Left ventricle myocardium inferior (tissue), 1 donor: ENCODE results near the gene MAN1B1. TPM values are rescaled to one million over a fixed set of nuclear protein-coding genes. Genes with fewer than 3 reads are reported as not detected.

ENCODE experiments used
- DNase-seq: peaks from one replicate; pipeline ENCODE4 v3.0.0-alpha.2; 2020
- H3K27ac ChIP-seq: fragments of 200-600 bp; replicated peaks from 2 replicates; pipeline ENCODE4 v1.8.0; 2021
- H3K27me3 ChIP-seq: fragments of 200-600 bp; 2 replicates; pipeline ENCODE4 v1.8.0; 2021; ENCODE audit warnings: low read depth
- H3K36me3 ChIP-seq: fragments of 200-600 bp; 2 replicates; pipeline ENCODE4 v1.8.0; 2021
- H3K4me1 ChIP-seq: fragments of 200-600 bp; 2 replicates; pipeline ENCODE4 v1.8.0; 2021
- H3K4me3 ChIP-seq: fragments of 200-600 bp; 2 replicates; pipeline ENCODE4 v1.8.0; 2021; ENCODE audit warnings: mild to moderate bottlenecking, moderate library complexity
- H3K9me3 ChIP-seq: fragments of 200-600 bp; replicated peaks from 2 replicates; pipeline ENCODE4 v1.8.0; 2021
- CTCF ChIP-seq: fragments of 200-600 bp; IDR thresholded peaks from 2 replicates; pipeline ENCODE4 v1.8.0; 2021; ENCODE audit warnings: antibody characterized with exemption, mild to moderate bottlenecking, borderline replicate concordance
- intact Hi-C: fragments of 100-400 bp; cut with micrococcal nuclease; formaldehyde crosslinking; loops from one replicate; pipeline ENCODE4 v1.11.0; 2022
- total RNA-seq: library from RNA; stranded (reverse); fragmentation: NEBNext Ultra II Directional; extraction: Animal tissue kit (Norgen Biotek cat#: 25700); gene quantifications from one replicate; pipeline ENCODE4 v1.2.1, GENCODE V29; 2021
- donor health status: DM: no; HTN: yes; CAD: no; lungs with severe emphysema.

Gene MAN1B1
- total RNA-seq, 1 donor from 2014 or later, result 20.6 TPM

GRCh38 chr9:137050570-137050969, 36.2 kb upstream of the MAN1B1 start:
- Histone ChIP-seq H3K36me3 (no peaks in the 10 kb centered on the region), H3K9me3 (no peaks in the 10 kb centered on the region), H3K4me3 (no peak overlapping the region), H3K27ac (no peak overlapping the region), H3K4me1 (peaks cover 55% of the 10 kb centered on the region), H3K27me3 (peaks cover 81% of the 10 kb centered on the region)
- no peak for DNase-seq
- TF ChIP-seq CTCF, result no peak
- intact Hi-C loops, result no loop called here

DNA sequence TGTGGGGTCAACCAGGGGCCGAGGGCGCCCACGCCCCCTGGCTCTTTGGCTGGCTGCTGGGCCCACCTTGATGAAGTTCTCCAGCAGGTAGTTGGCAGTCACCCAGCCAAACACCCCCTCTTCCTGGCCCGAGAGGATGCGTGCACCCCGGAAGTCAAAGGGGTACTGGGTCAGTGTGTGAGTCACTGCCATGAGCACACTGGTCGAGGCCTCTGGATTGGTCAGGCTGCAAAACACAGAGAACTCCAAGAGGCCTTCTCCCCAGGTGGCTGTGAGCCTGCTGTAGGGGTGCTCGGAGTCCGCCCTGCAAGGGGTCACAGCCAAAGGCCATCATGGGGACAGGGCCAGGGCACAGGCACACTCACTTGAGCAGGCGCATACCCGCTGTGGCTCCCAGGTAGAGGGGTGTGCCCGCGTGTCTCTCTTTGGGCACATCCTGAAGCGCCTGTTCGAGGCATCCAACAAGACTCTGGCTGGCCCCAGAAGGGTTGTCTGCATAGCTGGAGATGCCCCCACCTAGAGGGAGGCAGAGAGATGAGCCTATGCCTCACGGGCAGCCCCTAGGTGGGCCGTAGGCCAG, 35.5 kb upstream of the MAN1B1 start:
- peaks cover 81% of the 10 kb centered on the region for H3K27me3 ChIP-seq

DNA sequence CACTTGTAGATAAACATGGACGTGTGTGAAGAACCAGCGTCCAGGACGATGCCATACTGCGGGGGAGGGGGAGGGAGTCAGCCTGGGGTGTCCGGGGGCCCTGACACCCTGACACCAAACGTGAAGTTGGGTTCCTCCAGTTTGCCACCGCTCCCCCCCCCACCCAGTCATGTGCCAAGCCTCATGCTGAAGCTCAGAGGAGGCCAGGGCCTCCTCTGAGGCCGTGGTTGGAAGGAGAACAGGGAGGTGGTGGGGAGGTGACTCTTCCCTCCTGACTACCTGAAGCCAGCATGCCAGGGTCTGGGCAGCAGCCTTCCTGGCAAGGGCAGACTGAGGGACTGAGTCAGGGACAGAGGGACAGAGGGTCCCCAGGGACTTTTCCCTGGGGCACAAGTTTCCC, 34.5 kb upstream of the MAN1B1 start:
- no peak for DNase-seq
- Histone ChIP-seq H3K27me3 (peaks cover 74% of the 10 kb centered on the region), H3K9me3 (no peaks in the 10 kb centered on the region), H3K36me3 (no peaks in the 10 kb centered on the region), H3K4me1 (peaks cover 62% of the 10 kb centered on the region), H3K27ac (no peak overlapping the region), H3K4me3 (no peak overlapping the region)
- intact Hi-C loops, result no loop called here
- TF ChIP-seq CTCF, result no peak

More for the DNA sequence above, 35.5 kb upstream of the MAN1B1 start:
- Histone ChIP-seq H3K9me3 (no peaks in the 10 kb centered on the region), H3K36me3 (no peaks in the 10 kb centered on the region), H3K4me3 (no peak overlapping the region), H3K4me1 (peaks cover 57% of the 10 kb centered on the region), H3K27ac (no peak overlapping the region)
- intact Hi-C loops, result no loop called here
- no peak for DNase-seq
- TF ChIP-seq CTCF, result no peak

GRCh38 chr9:137052998-137053943, 33.5 kb upstream of the MAN1B1 start:
- Histone ChIP-seq H3K36me3 (no peaks in the 10 kb centered on the region), H3K4me3 (peak overlapping the region; percentile 64), H3K9me3 (no peaks in the 10 kb centered on the region), H3K4me1 (peaks cover 66% of the 10 kb centered on the region), H3K27me3 (peaks cover 64% of the 10 kb centered on the region), H3K27ac (peak overlapping the region; percentile 93)
- no peak for TF ChIP-seq CTCF
- no peak for DNase-seq
- intact Hi-C loops, result no loop called here

DNA sequence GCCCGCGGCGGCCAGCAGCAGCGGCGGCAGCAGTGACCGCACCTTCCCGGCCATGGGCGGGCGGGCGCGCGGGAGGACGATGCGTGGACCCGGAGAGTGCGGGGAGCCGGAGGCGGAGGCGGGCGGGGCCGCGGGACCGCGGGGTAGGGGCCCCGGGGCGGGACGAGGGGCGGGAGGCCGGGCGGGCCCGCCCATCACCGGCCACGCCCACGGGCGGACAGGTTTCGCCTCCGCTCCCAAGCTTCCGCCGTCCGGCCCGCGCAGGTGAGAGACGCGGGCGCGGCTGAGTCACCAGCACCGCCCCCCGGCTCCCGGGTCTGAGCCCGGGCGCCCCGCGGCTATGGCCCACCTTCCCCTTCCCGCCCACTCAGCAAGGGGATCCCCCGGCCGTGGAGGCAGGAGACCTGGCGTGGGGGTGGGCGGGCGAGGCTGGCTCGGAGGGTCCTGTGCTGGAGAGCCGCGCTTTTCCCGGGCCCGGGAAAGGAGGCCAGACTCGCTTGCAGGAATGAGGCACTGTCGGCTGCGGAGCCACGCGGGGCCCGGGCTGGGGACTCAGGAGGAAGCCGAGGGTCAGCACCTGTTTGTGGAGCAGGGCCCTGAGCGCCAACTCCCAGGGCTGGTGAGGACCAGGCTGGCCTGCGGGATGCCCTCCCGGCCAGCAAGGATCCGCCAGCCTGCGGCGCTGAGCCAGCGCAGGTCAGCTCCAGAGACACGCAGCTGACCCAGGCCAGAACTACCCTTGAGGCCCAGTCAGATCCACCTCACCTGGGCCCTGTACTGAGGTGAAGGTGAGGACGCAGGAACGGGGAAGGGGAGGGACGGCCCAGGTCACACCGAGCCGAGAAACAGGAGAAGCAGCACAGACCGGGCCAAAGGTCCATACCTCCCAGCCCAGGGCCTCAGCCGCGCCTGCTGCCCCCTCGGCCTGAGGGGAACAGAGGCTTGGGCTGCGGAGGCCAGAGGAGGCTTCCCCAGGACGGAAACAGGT, 32.5 kb upstream of the MAN1B1 start, which contains the start of gene ENTPD2:
TSS of gene ENTPD2 (minus strand) at position 118 of the 988 bp plus-strand sequence. CDS start at position 54, 64 bp downstream.
- TF ChIP-seq CTCF, result no peak

More for the DNA sequence above, 32.5 kb upstream of the MAN1B1 start, which contains the start of gene ENTPD2:
- H3K27ac ChIP-seq, result peak within 1 kb of the TSS; percentile 93
- peaks cover 59% of the 10 kb centered on the region for H3K4me1 ChIP-seq
- intact Hi-C loops, result no loop called here
- H3K27me3 ChIP-seq, result peaks cover 55% of the 10 kb centered on the region
- H3K4me3 ChIP-seq, result peak within 1 kb of the TSS; percentile 64
- no peaks in the 10 kb centered on the region for H3K36me3 ChIP-seq
- H3K9me3 ChIP-seq, result no peaks in the 10 kb centered on the region
- no peak for DNase-seq
